ENCODE results near the gene PROM2.

PROM2 gene

GRCh38 chr2:95310216-95310615 is 36.0 kb downstream of the PROM2 start:
- no peak for DNase-seq

GRCh38 chr2:95310651-95311050 is 36.4 kb downstream of the PROM2 start:
- no peak for DNase-seq

- no peak for DNase-seq
These were observed 37.7 kb downstream of the PROM2 start for GRCh38 chr2:95311815-95312542.

GRCh38 chr2:95312543-95313201 is 38.4 kb downstream of the PROM2 start:
- DNase-seq = no peak

- no peak for DNase-seq
These were observed 39.3 kb downstream of the PROM2 start for GRCh38 chr2:95313296-95314131.

- no peak for DNase-seq
These were observed 40.3 kb downstream of the PROM2 start for GRCh38 chr2:95314598-95314963.

- DNase-seq = peak; percentile 44 to 62
These were observed 40.8 kb downstream of the PROM2 start for GRCh38 chr2:95314964-95315611.

- no peak for DNase-seq
These were observed 41.7 kb downstream of the PROM2 start for GRCh38 chr2:95315801-95316411.

- peak; percentile 48 to 67 for DNase-seq
These were observed 42.3 kb downstream of the PROM2 start for GRCh38 chr2:95316466-95317122.

GRCh38 chr2:95317123-95317500 is 42.9 kb downstream of the PROM2 start:
- no peak for DNase-seq

- no peak for DNase-seq
These were observed 43.6 kb downstream of the PROM2 start for GRCh38 chr2:95317665-95318425.

- DNase-seq = no peak
These were observed 44.4 kb downstream of the PROM2 start for GRCh38 chr2:95318431-95319220.

- DNase-seq = no peak
These were observed 45.5 kb downstream of the PROM2 start for GRCh38 chr2:95319481-95320343.

GRCh38 chr2:95320344-95320712 is 46.1 kb downstream of the PROM2 start:
- no peak for DNase-seq

GRCh38 chr2:95320986-95321767 is 46.9 kb downstream of the PROM2 start:
- DNase-seq = no peak

- DNase-seq = no peak
These were observed 49.3 kb downstream of the PROM2 start for GRCh38 chr2:95323347-95324155.

GRCh38 chr2:95325026-95325425 is 50.8 kb downstream of the PROM2 start:
- no peak for DNase-seq

Data from inflammatory macrophage (primary cell).